Measurements from ENCODE around the gene PRDM2.

DNA sequence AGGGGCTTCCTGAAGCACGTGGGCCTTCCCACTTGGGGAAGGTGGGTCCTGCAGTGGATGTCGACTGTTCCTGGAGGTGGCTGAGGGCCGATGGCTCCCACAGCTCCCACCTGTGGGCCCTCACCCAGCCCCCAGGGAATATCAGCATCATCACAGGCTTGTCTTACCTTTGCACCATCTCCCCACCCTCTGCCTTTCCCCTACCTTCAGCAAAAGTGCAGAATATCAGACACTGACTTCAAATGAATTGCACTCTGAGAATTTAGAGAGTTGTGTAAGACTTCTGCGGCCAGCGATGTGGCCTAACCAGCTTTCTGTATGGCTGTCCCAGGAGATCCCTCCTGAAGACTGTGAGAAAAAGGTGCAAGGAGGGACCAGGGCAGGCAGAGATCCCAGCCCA lies 105.4 kb downstream of the PRDM2 start:
- TF ChIP-seq EZH2 (IDR thresholded peaks at IDR 0.05; ENCODE audit: insufficient read depth, poor library complexity, severe bottlenecking), result no peak
- TF ChIP-seq EZH2phosphoT487 (IDR thresholded peaks at IDR 0.05; ENCODE audit: insufficient read depth, low read depth), result no peak
